Suprapubic skin (tissue), 4 donors: ENCODE results near the gene SLC1A3.

Experiments used
- EP300 ChIP-seq: sonication (generic); formaldehyde crosslinking; IDR thresholded peaks from one replicate; pipeline ENCODE4 v1.6.1; 2017; ENCODE audit warnings: antibody characterized with exemption
- POLR2A ChIP-seq, 2 donors: fragments of 450-650 bp; IDR thresholded peaks; one replicate each; pipeline ENCODE4 v1.6.1; 2017; ENCODE audit warnings: antibody characterized with exemption in 2 of 2, mild to moderate bottlenecking in 2 of 2, moderate library complexity in 2 of 2
- POLR2AphosphoS5 ChIP-seq, 3 donors: sonication (generic); formaldehyde crosslinking; IDR thresholded peaks; one replicate each; pipeline ENCODE4 v1.6.1; 2017; ENCODE audit warnings: antibody characterized with exemption in 3 of 3
- TF ChIP-seq, protein P1 (sequence below), 2 donors: fragments of 200-600 bp in 1 of 2; fragments of 450-650 bp in 1 of 2; sonication (generic) in 1 of 2; IDR thresholded peaks; one replicate each; pipeline ENCODE4 v1.5.1; 2016 to 2019; ENCODE audit warnings: antibody characterized with exemption in 2 of 2, mild to moderate bottlenecking in 1 of 2, moderate library complexity in 1 of 2

DNA sequence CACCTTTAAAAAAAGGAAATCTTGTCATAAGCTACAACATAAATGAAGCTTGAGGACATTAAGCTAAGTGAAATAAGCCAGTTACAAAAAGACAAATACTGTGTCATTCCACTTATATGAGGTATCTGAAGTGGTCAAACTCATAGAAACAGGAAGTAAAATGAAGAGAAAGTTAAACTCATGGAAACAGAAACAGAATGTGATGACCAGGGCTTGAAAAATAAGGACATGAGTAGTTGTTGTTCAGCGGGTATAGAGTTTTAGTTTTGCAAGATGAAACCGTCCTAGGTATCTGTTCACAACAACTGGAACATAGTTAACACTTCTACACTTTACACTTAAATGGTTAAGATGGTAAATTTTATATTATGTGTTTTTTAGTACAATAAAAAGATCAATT, 47.8 kb upstream of the SLC1A3 start:
- TF ChIP-seq POLR2AphosphoS5 (IDR thresholded peaks at IDR 0.05) (no peak), POLR2A (IDR thresholded peaks at IDR 0.05) (no peak), EP300 (no peak)
- TF ChIP-seq, protein P1, sequence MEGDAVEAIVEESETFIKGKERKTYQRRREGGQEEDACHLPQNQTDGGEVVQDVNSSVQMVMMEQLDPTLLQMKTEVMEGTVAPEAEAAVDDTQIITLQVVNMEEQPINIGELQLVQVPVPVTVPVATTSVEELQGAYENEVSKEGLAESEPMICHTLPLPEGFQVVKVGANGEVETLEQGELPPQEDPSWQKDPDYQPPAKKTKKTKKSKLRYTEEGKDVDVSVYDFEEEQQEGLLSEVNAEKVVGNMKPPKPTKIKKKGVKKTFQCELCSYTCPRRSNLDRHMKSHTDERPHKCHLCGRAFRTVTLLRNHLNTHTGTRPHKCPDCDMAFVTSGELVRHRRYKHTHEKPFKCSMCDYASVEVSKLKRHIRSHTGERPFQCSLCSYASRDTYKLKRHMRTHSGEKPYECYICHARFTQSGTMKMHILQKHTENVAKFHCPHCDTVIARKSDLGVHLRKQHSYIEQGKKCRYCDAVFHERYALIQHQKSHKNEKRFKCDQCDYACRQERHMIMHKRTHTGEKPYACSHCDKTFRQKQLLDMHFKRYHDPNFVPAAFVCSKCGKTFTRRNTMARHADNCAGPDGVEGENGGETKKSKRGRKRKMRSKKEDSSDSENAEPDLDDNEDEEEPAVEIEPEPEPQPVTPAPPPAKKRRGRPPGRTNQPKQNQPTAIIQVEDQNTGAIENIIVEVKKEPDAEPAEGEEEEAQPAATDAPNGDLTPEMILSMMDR (IDR thresholded peaks at IDR 0.05) = no peak
